ENCODE data around the gene FGD2.

DNA sequence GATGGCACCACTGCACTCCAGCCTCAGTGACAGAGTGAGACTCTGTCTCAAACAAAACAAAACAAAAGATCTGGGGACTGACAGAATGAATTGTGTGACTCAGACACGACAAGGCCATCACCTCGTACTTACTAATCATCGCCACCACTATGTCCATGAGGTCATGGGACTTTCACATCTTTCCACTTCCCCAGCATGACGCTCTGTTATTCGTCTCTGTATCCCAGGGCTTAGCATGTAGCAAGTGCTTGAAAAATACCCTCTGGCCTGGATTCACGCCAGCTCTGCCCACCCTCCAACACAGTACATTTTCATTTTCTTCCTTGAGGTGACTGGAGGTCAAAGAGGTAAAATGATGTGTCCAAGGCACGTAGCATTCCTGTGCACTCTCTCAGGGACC lies 27.8 kb downstream of the FGD2 start:
- TF ChIP-seq GATA3 (IDR thresholded peaks at IDR 0.05; ENCODE audit: low read depth, low read length) (no peak), GATA2 (IDR thresholded peaks at IDR 0.05; ENCODE audit: low read depth, low read length) (no peak)
